WTC11 (cell line): ENCODE results near the gene ARHGAP26.

Experiments
- IRF2 ChIP-seq: sonication (generic); formaldehyde crosslinking; IDR thresholded peaks from 2 replicates; pipeline ENCODE4 v1.8.0; 2022; ENCODE audit warnings: low read depth, missing genetic modification reagents, borderline replicate concordance
- SMAD4 ChIP-seq: sonication (generic); formaldehyde crosslinking; IDR thresholded peaks from 2 replicates; pipeline ENCODE4 v1.8.0; 2022; ENCODE audit warnings: mild to moderate bottlenecking, missing genetic modification reagents
- ZNF219 ChIP-seq: sonication (generic); formaldehyde crosslinking; IDR thresholded peaks from 2 replicates; pipeline ENCODE4 v1.8.0; 2023; ENCODE audit warnings: missing genetic modification reagents, mild to moderate bottlenecking, borderline replicate concordance
- ZNF416 ChIP-seq: fragments of 250-450 bp; sonication (Bioruptor Pico); IDR thresholded peaks from 2 replicates; pipeline ENCODE4 v1.9.0; 2021; ENCODE audit warnings: mild to moderate bottlenecking, inconsistent platforms
- TF ChIP-seq, protein P1 (sequence below): sonication (generic); formaldehyde crosslinking; IDR thresholded peaks from 2 replicates; pipeline ENCODE4 v1.8.1; 2023; ENCODE audit warnings: mild to moderate bottlenecking, missing genetic modification reagents
- TF ChIP-seq, protein P2 (sequence below): sonication (generic); formaldehyde crosslinking; IDR thresholded peaks from 2 replicates; pipeline ENCODE4 v1.8.0; 2023; ENCODE audit warnings: missing genetic modification reagents, mild to moderate bottlenecking, borderline replicate concordance
- TF ChIP-seq, protein P3 (sequence below): sonication (generic); formaldehyde crosslinking; IDR thresholded peaks from 2 replicates; pipeline ENCODE4 v1.8.1; 2022; ENCODE audit warnings: low read depth, mild to moderate bottlenecking, moderate library complexity, missing genetic modification reagents, borderline replicate concordance
- TF ChIP-seq, protein P4 (sequence below): fragments of 200-600 bp; IDR thresholded peaks from 2 replicates; pipeline ENCODE4 v1.8.0; 2022; ENCODE audit warnings: antibody characterized with exemption
- TF ChIP-seq, protein P5 (sequence below): sonication (generic); formaldehyde crosslinking; IDR thresholded peaks from 2 replicates; pipeline ENCODE4 v1.8.0; 2022; ENCODE audit warnings: missing genetic modification reagents
- TF ChIP-seq, protein P6 (sequence below): sonication (generic); formaldehyde crosslinking; IDR thresholded peaks from 2 replicates; pipeline ENCODE4 v1.8.0; 2022; ENCODE audit warnings: mild to moderate bottlenecking, missing genetic modification reagents
- TF ChIP-seq, protein P7 (sequence below): sonication (generic); formaldehyde crosslinking; IDR thresholded peaks from 2 replicates; pipeline ENCODE4 v1.8.0; 2022; ENCODE audit warnings: mild to moderate bottlenecking, missing genetic modification reagents

DNA sequence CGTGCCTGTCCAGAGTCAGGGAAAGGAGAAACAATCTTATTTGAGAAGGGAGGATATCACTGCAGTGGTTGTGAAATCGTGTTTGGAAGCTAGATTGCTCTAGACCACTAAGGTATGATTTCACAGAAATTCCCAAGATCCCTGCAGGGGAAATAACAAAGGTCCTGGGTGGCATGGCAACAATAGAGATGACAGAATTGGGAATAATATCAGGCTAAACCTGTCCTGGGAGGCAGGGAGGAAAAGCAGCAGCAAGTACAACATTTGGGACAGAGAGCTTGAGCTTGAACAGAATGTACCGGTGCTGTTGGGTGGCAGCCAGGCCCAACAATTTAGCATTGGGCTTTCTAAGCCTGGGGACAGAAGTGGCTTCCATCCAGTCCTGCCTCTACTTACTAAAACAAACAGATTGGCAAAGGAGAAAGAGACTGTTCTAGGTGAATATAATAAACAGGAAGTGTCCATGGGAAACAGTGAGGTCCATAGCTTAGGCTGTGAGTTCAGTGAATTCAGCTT, 17.0 kb upstream of the ARHGAP26 start:
- TF ChIP-seq, protein P1, sequence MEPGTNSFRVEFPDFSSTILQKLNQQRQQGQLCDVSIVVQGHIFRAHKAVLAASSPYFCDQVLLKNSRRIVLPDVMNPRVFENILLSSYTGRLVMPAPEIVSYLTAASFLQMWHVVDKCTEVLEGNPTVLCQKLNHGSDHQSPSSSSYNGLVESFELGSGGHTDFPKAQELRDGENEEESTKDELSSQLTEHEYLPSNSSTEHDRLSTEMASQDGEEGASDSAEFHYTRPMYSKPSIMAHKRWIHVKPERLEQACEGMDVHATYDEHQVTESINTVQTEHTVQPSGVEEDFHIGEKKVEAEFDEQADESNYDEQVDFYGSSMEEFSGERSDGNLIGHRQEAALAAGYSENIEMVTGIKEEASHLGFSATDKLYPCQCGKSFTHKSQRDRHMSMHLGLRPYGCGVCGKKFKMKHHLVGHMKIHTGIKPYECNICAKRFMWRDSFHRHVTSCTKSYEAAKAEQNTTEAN (CRISPR knock-in tag) = no peak
- TF ChIP-seq, protein P2, sequence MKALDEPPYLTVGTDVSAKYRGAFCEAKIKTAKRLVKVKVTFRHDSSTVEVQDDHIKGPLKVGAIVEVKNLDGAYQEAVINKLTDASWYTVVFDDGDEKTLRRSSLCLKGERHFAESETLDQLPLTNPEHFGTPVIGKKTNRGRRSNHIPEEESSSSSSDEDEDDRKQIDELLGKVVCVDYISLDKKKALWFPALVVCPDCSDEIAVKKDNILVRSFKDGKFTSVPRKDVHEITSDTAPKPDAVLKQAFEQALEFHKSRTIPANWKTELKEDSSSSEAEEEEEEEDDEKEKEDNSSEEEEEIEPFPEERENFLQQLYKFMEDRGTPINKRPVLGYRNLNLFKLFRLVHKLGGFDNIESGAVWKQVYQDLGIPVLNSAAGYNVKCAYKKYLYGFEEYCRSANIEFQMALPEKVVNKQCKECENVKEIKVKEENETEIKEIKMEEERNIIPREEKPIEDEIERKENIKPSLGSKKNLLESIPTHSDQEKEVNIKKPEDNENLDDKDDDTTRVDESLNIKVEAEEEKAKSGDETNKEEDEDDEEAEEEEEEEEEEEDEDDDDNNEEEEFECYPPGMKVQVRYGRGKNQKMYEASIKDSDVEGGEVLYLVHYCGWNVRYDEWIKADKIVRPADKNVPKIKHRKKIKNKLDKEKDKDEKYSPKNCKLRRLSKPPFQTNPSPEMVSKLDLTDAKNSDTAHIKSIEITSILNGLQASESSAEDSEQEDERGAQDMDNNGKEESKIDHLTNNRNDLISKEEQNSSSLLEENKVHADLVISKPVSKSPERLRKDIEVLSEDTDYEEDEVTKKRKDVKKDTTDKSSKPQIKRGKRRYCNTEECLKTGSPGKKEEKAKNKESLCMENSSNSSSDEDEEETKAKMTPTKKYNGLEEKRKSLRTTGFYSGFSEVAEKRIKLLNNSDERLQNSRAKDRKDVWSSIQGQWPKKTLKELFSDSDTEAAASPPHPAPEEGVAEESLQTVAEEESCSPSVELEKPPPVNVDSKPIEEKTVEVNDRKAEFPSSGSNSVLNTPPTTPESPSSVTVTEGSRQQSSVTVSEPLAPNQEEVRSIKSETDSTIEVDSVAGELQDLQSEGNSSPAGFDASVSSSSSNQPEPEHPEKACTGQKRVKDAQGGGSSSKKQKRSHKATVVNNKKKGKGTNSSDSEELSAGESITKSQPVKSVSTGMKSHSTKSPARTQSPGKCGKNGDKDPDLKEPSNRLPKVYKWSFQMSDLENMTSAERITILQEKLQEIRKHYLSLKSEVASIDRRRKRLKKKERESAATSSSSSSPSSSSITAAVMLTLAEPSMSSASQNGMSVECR (CRISPR knock-in tag) = no peak
- TF ChIP-seq, protein P3, sequence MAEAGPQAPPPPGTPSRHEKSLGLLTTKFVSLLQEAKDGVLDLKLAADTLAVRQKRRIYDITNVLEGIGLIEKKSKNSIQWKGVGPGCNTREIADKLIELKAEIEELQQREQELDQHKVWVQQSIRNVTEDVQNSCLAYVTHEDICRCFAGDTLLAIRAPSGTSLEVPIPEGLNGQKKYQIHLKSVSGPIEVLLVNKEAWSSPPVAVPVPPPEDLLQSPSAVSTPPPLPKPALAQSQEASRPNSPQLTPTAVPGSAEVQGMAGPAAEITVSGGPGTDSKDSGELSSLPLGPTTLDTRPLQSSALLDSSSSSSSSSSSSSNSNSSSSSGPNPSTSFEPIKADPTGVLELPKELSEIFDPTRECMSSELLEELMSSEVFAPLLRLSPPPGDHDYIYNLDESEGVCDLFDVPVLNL (CRISPR knock-in tag) = no peak
- TF ChIP-seq ZNF219 (CRISPR knock-in tag) (no peak), IRF2 (CRISPR knock-in tag) (no peak), ZNF416 (CRISPR knock-in tag) (no peak), SMAD4 (no peak)
- TF ChIP-seq, protein P4, sequence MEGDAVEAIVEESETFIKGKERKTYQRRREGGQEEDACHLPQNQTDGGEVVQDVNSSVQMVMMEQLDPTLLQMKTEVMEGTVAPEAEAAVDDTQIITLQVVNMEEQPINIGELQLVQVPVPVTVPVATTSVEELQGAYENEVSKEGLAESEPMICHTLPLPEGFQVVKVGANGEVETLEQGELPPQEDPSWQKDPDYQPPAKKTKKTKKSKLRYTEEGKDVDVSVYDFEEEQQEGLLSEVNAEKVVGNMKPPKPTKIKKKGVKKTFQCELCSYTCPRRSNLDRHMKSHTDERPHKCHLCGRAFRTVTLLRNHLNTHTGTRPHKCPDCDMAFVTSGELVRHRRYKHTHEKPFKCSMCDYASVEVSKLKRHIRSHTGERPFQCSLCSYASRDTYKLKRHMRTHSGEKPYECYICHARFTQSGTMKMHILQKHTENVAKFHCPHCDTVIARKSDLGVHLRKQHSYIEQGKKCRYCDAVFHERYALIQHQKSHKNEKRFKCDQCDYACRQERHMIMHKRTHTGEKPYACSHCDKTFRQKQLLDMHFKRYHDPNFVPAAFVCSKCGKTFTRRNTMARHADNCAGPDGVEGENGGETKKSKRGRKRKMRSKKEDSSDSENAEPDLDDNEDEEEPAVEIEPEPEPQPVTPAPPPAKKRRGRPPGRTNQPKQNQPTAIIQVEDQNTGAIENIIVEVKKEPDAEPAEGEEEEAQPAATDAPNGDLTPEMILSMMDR = no peak
- TF ChIP-seq, protein P5, sequence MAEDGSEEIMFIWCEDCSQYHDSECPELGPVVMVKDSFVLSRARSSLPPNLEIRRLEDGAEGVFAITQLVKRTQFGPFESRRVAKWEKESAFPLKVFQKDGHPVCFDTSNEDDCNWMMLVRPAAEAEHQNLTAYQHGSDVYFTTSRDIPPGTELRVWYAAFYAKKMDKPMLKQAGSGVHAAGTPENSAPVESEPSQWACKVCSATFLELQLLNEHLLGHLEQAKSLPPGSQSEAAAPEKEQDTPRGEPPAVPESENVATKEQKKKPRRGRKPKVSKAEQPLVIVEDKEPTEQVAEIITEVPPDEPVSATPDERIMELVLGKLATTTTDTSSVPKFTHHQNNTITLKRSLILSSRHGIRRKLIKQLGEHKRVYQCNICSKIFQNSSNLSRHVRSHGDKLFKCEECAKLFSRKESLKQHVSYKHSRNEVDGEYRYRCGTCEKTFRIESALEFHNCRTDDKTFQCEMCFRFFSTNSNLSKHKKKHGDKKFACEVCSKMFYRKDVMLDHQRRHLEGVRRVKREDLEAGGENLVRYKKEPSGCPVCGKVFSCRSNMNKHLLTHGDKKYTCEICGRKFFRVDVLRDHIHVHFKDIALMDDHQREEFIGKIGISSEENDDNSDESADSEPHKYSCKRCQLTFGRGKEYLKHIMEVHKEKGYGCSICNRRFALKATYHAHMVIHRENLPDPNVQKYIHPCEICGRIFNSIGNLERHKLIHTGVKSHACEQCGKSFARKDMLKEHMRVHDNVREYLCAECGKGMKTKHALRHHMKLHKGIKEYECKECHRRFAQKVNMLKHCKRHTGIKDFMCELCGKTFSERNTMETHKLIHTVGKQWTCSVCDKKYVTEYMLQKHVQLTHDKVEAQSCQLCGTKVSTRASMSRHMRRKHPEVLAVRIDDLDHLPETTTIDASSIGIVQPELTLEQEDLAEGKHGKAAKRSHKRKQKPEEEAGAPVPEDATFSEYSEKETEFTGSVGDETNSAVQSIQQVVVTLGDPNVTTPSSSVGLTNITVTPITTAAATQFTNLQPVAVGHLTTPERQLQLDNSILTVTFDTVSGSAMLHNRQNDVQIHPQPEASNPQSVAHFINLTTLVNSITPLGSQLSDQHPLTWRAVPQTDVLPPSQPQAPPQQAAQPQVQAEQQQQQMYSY = no peak
- TF ChIP-seq, protein P6, sequence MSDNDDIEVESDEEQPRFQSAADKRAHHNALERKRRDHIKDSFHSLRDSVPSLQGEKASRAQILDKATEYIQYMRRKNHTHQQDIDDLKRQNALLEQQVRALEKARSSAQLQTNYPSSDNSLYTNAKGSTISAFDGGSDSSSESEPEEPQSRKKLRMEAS (CRISPR knock-in tag) = no peak
- TF ChIP-seq, protein P7, sequence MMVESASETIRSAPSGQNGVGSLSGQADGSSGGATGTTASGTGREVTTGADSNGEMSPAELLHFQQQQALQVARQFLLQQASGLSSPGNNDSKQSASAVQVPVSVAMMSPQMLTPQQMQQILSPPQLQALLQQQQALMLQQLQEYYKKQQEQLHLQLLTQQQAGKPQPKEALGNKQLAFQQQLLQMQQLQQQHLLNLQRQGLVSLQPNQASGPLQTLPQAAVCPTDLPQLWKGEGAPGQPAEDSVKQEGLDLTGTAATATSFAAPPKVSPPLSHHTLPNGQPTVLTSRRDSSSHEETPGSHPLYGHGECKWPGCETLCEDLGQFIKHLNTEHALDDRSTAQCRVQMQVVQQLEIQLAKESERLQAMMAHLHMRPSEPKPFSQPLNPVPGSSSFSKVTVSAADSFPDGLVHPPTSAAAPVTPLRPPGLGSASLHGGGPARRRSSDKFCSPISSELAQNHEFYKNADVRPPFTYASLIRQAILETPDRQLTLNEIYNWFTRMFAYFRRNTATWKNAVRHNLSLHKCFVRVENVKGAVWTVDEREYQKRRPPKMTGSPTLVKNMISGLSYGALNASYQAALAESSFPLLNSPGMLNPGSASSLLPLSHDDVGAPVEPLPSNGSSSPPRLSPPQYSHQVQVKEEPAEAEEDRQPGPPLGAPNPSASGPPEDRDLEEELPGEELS (CRISPR knock-in tag) = no peak
